WI38 (cell line): ENCODE measurements around the gene USP44.
A peak's percentile ranks its signal among the peaks of the same experiment; 100 is the strongest.

Experiments used
- H3K4me3 ChIP-seq: 2 replicates; pipeline ENCODE4 v1.5.1; 2011; ENCODE audit warnings: low read depth, mild to moderate bottlenecking, control low read depth, low read length
- CTCF ChIP-seq: IDR thresholded peaks from 2 replicates; pipeline ENCODE4 v1.5.1; 2012; ENCODE audit warnings: low read depth, mild to moderate bottlenecking, control low read depth, low read length

Gene USP44

GRCh38 chr12:95548056-95548538 is 3.2 kb downstream of the USP44 start:
- H3K4me3 ChIP-seq, result peak overlapping the region; percentile 87

GRCh38 chr12:95547522-95548055 is 3.7 kb downstream of the USP44 start:
- no peak for TF ChIP-seq CTCF
- H3K4me3 ChIP-seq, result peak overlapping the region; percentile 87

More at GRCh38 chr12:95548056-95548538, 3.2 kb downstream of the USP44 start:
- TF ChIP-seq CTCF, result no peak

- peak overlapping the region; percentile 87 for H3K4me3 ChIP-seq
- TF ChIP-seq CTCF, result no peak
Observed at GRCh38 chr12:95546491-95546813, 4.8 kb downstream of the USP44 start.

- H3K4me3 ChIP-seq, result no peak overlapping the region
- TF ChIP-seq CTCF, result no peak
Observed at GRCh38 chr12:95545731-95546490, 5.4 kb downstream of the USP44 start.

- TF ChIP-seq CTCF, result no peak
- no peak overlapping the region for H3K4me3 ChIP-seq
Observed at GRCh38 chr12:95545303-95545702, 6.0 kb downstream of the USP44 start.

GRCh38 chr12:95544756-95545155 is 6.5 kb downstream of the USP44 start:
- H3K4me3 ChIP-seq, result no peak overlapping the region
- no peak for TF ChIP-seq CTCF

- H3K4me3 ChIP-seq, result no peak overlapping the region
- TF ChIP-seq CTCF, result no peak
Observed at GRCh38 chr12:95543305-95543704, 8.0 kb downstream of the USP44 start.
